HG03520 (cell line): Measurements from ENCODE around the gene PAF1.

ENCODE experiments used
- ATAC-seq: cut with Tn5 transposase; IDR thresholded peaks from one replicate; pipeline ENCODE4 v1.9.1; 2021; ENCODE audit warnings: mild to moderate bottlenecking, moderate library complexity; ENCODE audit not compliant: unreplicated experiment

The PAF1 gene

GRCh38 chr19:39417463-39418181 is 26.7 kb upstream of the PAF1 start:
- ATAC-seq: no peak

- ATAC-seq: no peak
These were observed 25.5 kb upstream of the PAF1 start for GRCh38 chr19:39416152-39417120.

- no peak for ATAC-seq
These were observed 24.5 kb upstream of the PAF1 start for GRCh38 chr19:39415111-39416046.

GRCh38 chr19:39413911-39414608 is 23.2 kb upstream of the PAF1 start:
- no peak for ATAC-seq

GRCh38 chr19:39413272-39413910 is 22.5 kb upstream of the PAF1 start:
- no peak for ATAC-seq

GRCh38 chr19:39412867-39413271 is 22.0 kb upstream of the PAF1 start:
- no peak for ATAC-seq

- ATAC-seq: peak; percentile 51
These were observed 21.4 kb upstream of the PAF1 start, which contains the start of gene PLEKHG2 for GRCh38 chr19:39412100-39412866. Gene PLEKHG2 (plus strand): TSS chr19:39412669. CDS start chr19:39414087, 1,418 bp downstream.

- peak; percentile 19 for ATAC-seq
These were observed 20.9 kb upstream of the PAF1 start for GRCh38 chr19:39411832-39412099.

GRCh38 chr19:39411081-39411831 is 20.4 kb upstream of the PAF1 start:
- no peak for ATAC-seq

- ATAC-seq: no peak
These were observed 19.9 kb upstream of the PAF1 start for GRCh38 chr19:39410831-39411080.

- peak; percentile 14 for ATAC-seq
These were observed 19.3 kb upstream of the PAF1 start for GRCh38 chr19:39410017-39410830.

GRCh38 chr19:39409208-39410016 is 18.5 kb upstream of the PAF1 start:
- no peak for ATAC-seq

- no peak for ATAC-seq
These were observed 17.7 kb upstream of the PAF1 start for GRCh38 chr19:39408392-39409207.

GRCh38 chr19:39407660-39408391 is 16.9 kb upstream of the PAF1 start:
- ATAC-seq: no peak

GRCh38 chr19:39407410-39407659 is 16.4 kb upstream of the PAF1 start:
- ATAC-seq: no peak
